ENCODE results near the gene ERBB3. TPM values are rescaled to one million over a fixed set of nuclear protein-coding genes. Genes with fewer than 3 reads are reported as not detected.

ERBB3 gene
- total and polyA plus RNA-seq, 2 of the 8 experiments (the other 6 are each of a cell fraction or from before 2014, with no cell fraction given): 33.9 to 52.4 TPM

DNA sequence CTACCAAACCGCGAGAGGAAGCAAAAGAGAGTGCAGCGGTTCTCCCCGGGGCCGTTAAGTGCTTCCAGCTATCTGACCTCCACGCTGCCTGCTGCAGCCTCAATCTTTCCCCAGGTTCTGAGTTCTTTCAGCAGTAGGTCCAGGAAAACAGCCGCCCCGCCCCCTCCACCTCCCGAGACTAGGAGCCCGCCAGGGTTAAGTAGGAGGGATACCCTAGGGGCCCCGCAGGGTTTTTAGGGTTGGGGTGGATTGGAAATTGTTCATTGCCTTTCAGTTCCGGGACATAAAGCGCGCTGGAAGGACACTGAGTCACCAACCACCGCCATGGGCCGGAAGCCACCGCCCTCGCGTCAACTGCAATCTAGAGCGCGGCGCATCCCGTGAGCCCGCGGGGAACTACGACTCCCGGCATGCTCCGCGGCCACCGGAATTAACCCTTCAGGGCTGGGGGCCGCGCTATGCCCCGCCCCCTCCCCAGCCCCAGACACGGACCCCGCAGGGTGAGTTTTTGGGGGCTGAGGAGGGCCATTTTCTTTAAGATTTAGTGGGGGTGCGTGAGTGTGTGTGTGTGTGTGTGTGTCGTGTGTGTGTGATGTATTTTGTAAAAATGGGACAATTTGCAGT, 72.3 kb downstream of the ERBB3 start, which contains the start of gene MYL6B:
Gene MYL6B, plus strand, starts transcription at position 456 of the 624 bp plus-strand sequence. CDS start 1,332 bp downstream, outside the sequence.
- Histone ChIP-seq H2BK20ac (ENCODE audit: low read length) (no peak within 1 kb of the TSS), H3K4ac (replicated peaks; ENCODE audit: insufficient read length, low read depth, low read length) (no peak within 1 kb of the TSS), H3K27me3 (replicated peaks in 1 of 4; ENCODE audit: control insufficient read depth in 3 of 4, extremely low read depth in 1 of 4, insufficient read depth in 3 of 4, low read length in 3 of 4) (no peaks in the 10 kb centered on the region; a peak in 1 of 7 replicates), H2AK5ac (ENCODE audit: low read depth, low read length) (peak within 1 kb of the TSS; percentile 65; the same call in 1 of the 2 replicates), H2BK12ac (ENCODE audit: low read depth, low read length) (no peak within 1 kb of the TSS), H4K20me1 (replicated peaks in 1 of 2; ENCODE audit: control insufficient read depth in 1 of 2, insufficient read depth in 2 of 2, low read length in 2 of 2) (no peaks in the 10 kb centered on the region), H3K27ac (ENCODE audit: low read depth, low read length) (no peak within 1 kb of the TSS), H3K56ac (replicated peaks; ENCODE audit: insufficient read length, low read depth, low read length) (peak within 1 kb of the TSS; percentile 47), H3K9ac (replicated peaks in 1 of 4; ENCODE audit: extremely low read depth in 1 of 4, low read depth in 3 of 4, low read length in 3 of 4) (peak within 1 kb of the TSS; percentile 57 to 75 (median 67)), H3K23me2 (ENCODE audit: low read depth, low read length) (peaks cover 6% of the 10 kb centered on the region), H2BK15ac (ENCODE audit: low read length) (0 out of 2 replicates have a peak within 1 kb of the TSS, but pooled peaks have one; percentile 46), H2AFZ (ENCODE audit: low read length) (0 out of 2 replicates have a peak within 1 kb of the TSS, but pooled peaks have one; percentile 5), H3K79me2 (ENCODE audit: control insufficient read depth in 1 of 2, insufficient read depth in 2 of 2, low read length in 2 of 2) (peaks cover 0 to 6% of the 10 kb centered on the region in 2 experiments; a peak in 1 of 4 replicates), H3K18ac (ENCODE audit: extremely low read depth, low read length) (peak within 1 kb of the TSS; percentile 81), H2BK120ac (replicated peaks; ENCODE audit: low read depth, low read length) (no peak within 1 kb of the TSS), H3K14ac (ENCODE audit: insufficient read length) (no peak within 1 kb of the TSS), H4K91ac (replicated peaks; ENCODE audit: insufficient read length, low read length) (peak within 1 kb of the TSS; percentile 69), H3K4me1 (replicated peaks in 1 of 4; ENCODE audit: control insufficient read depth in 3 of 4, insufficient read depth in 4 of 4, low read length in 3 of 4) (peaks cover 3 to 11% (median 8%) of the 10 kb centered on the region in 4 experiments; a peak in 6 of 7 replicates), H3K36me3 (ENCODE audit: control insufficient read depth in 2 of 4, insufficient read depth in 4 of 4, low read length in 3 of 4) (peaks cover 3 to 13% (median 4%) of the 10 kb centered on the region in 4 experiments; a peak in 6 of 8 replicates), H4K5ac (ENCODE audit: insufficient read length, low read depth, low read length) (peak within 1 kb of the TSS; percentile 53), H3K4me3 (ENCODE audit: extremely low read depth in 1 of 4, insufficient read depth in 2 of 4, low read depth in 3 of 4, low read length in 4 of 4) (peak within 1 kb of the TSS; percentile 66 to 84 (median 82)), H4K8ac (ENCODE audit: extremely low read depth, insufficient read depth, low read length) (peak within 1 kb of the TSS; percentile 77; the same call in 1 of the 2 replicates), H3K9me3 (ENCODE audit: insufficient read depth in 2 of 2, low read depth in 1 of 2, low read length in 1 of 2) (no peaks in the 10 kb centered on the region), H3K79me1 (ENCODE audit: low read depth, low read length) (0 out of 2 replicates have a peak, but pooled peaks cover 2% of the 10 kb centered on the region), H3K4me2 (ENCODE audit: insufficient read depth in 1 of 2, low read depth in 2 of 2, low read length in 2 of 2) (peak within 1 kb of the TSS; percentile 67 to 70), H2BK5ac (ENCODE audit: low read depth, low read length) (0 out of 2 replicates have a peak within 1 kb of the TSS, but pooled peaks have one; percentile 44), H3K23ac (ENCODE audit: insufficient read length) (no peak within 1 kb of the TSS)
- CTCF ChIA-PET (ENCODE audit: partially characterized antibody): interaction anchor here (0.9 to 3.9 kb wide), 8 partner anchors 10 to 54 kb away, joined by 3 to 22 read pairs (median 4); partner anchors contain the start of genes ESYT1 and ZC3H10
- POLR2A ChIA-PET (ENCODE audit: partially characterized antibody): interaction anchor here (0.9 to 5.9 kb wide), 13 partner anchors 9 to 959 kb away, joined by 3 to 43 read pairs (median 8); partner anchors contain the start of genes ESYT1, PA2G4, RNF41 and RPL41
- peak; percentile 66 to 91 for DNase-seq (ENCODE audit: low read depth in 1 of 2, low spot score in 2 of 2)
- peak; percentile 52 for FAIRE-seq
- WGBS, 2 experiments (ENCODE audit: extremely low coverage in 1 of 2, insufficient coverage in 1 of 2, insufficient read length in 1 of 2, insufficient replicate concordance in 2 of 2, low coverage in 1 of 2, low lambda C conversion rate in 2 of 2, missing lambda C conversion rate in 1 of 2): 1% methylated on average over 29 of the region's 37 CpGs; no CpG with 5 or more reads in 1 of the 2 experiments
- no peak for TF ChIP-seq HDAC2 (IDR thresholded peaks at IDR 0.05; ENCODE audit: borderline replicate concordance in 1 of 2, low read depth in 2 of 2, low read length in 2 of 2)
- TF ChIP-seq HDAC6 (IDR thresholded peaks at IDR 0.05; ENCODE audit: low read depth, low read length): no peak
- TF ChIP-seq RNF2 (IDR thresholded peaks at IDR 0.05; ENCODE audit: borderline replicate concordance, low read depth, low read length, missing control alignments, poor library complexity, severe bottlenecking): no peak
- no peak for TF ChIP-seq BRCA1 (IDR thresholded peaks at IDR 0.05; ENCODE audit: low read depth, low read length)
- TF ChIP-seq E2F6 (IDR thresholded peaks at IDR 0.05): no peak
- TF ChIP-seq SIX5 (IDR thresholded peaks at IDR 0.05; ENCODE audit: low read depth, low read length): peak; percentile 66
- TF ChIP-seq NANOG (IDR thresholded peaks at IDR 0.05; ENCODE audit: insufficient read depth, low read depth, low read length, poor library complexity, severe bottlenecking): no peak
- TF ChIP-seq CHD2 (IDR thresholded peaks at IDR 0.05; ENCODE audit: low read length): peak; percentile 58; the same call in 1 of the 2 replicates
- TF ChIP-seq SIRT6 (IDR thresholded peaks at IDR 0.05; ENCODE audit: low read length): no peak

Measured in H1 (cell line).